Trophoblast cell (in vitro differentiated cells and primary cell): ENCODE results near the gene PAX2.

Source experiments
- DNase-seq, 2 donors: peaks; one replicate each; pipeline ENCODE4 v3.0.0-alpha.2; 2016
- H2AFZ ChIP-seq: 2 replicates; pipeline ENCODE4 v1.6.1; 2013; ENCODE audit warnings: low read length, moderate library complexity, mild to moderate bottlenecking; ENCODE audit not compliant: insufficient read depth, poor library complexity
- H2AK5ac ChIP-seq: 2 replicates; pipeline ENCODE4 v1.6.1; 2013; ENCODE audit warnings: mild to moderate bottlenecking, low read length
- H2BK120ac ChIP-seq: 2 replicates; pipeline ENCODE4 v1.6.1; 2013; ENCODE audit warnings: low read length, mild to moderate bottlenecking, moderate library complexity; ENCODE audit not compliant: insufficient read depth, poor library complexity
- H2BK12ac ChIP-seq: 2 replicates; pipeline ENCODE4 v1.6.1; 2013; ENCODE audit warnings: mild to moderate bottlenecking, low read length, moderate library complexity
- H2BK5ac ChIP-seq: 2 replicates; pipeline ENCODE4 v1.6.1; 2013; ENCODE audit warnings: low read length, low read depth, moderate library complexity, mild to moderate bottlenecking; ENCODE audit not compliant: poor library complexity
- H3K14ac ChIP-seq: 2 replicates; pipeline ENCODE4 v1.6.1; 2013; ENCODE audit warnings: mild to moderate bottlenecking, low read length
- H3K18ac ChIP-seq: 2 replicates; pipeline ENCODE4 v1.6.1; 2013; ENCODE audit warnings: mild to moderate bottlenecking, low read length
- H3K23ac ChIP-seq: 2 replicates; pipeline ENCODE4 v1.6.1; 2013; ENCODE audit warnings: low read length
- H3K27ac ChIP-seq: 2 replicates; pipeline ENCODE4 v1.5.1; 2013; ENCODE audit warnings: low read depth, mild to moderate bottlenecking, inconsistent platforms, low read length, moderate library complexity
- H3K27me3 ChIP-seq: 2 replicates; pipeline ENCODE4 v1.6.1; 2013; ENCODE audit warnings: inconsistent platforms, mild to moderate bottlenecking, low read length, moderate library complexity; ENCODE audit not compliant: insufficient read depth
- H3K36me3 ChIP-seq, 2 experiments: 1 replicate in 1 of 2; 2 replicates in 1 of 2; pipeline ENCODE4 v1.6.1; 2013; ENCODE audit warnings: low read length in 2 of 2, mild to moderate bottlenecking in 2 of 2, moderate library complexity in 1 of 2; ENCODE audit not compliant: insufficient read depth in 2 of 2, control insufficient read depth in 1 of 2
- H3K4ac ChIP-seq: 2 replicates; pipeline ENCODE4 v1.6.1; 2013; ENCODE audit warnings: low read depth, mild to moderate bottlenecking, low read length, moderate library complexity
- H3K4me1 ChIP-seq, 2 experiments: 1 replicate in 1 of 2; 2 replicates in 1 of 2; pipeline ENCODE4 v1.6.1; 2013; ENCODE audit warnings: low read length in 2 of 2, mild to moderate bottlenecking in 2 of 2, moderate library complexity in 1 of 2; ENCODE audit not compliant: insufficient read depth in 2 of 2, control insufficient read depth in 1 of 2
- H3K4me2 ChIP-seq: 2 replicates; pipeline ENCODE4 v1.6.1; 2013; ENCODE audit warnings: inconsistent platforms, mild to moderate bottlenecking, low read length, moderate library complexity
- H3K4me3 ChIP-seq: 2 replicates; pipeline ENCODE4 v1.5.1; 2013; ENCODE audit warnings: mild to moderate bottlenecking, low read depth, low read length, inconsistent platforms
- H3K79me1 ChIP-seq: one replicate; pipeline ENCODE4 v1.6.1; 2013; ENCODE audit warnings: low read length
- H3K79me2 ChIP-seq: 2 replicates; pipeline ENCODE4 v1.6.1; 2013; ENCODE audit warnings: low read length, mild to moderate bottlenecking; ENCODE audit not compliant: control insufficient read depth, insufficient read depth, poor library complexity
- H3K9ac ChIP-seq: 2 replicates; pipeline ENCODE4 v1.6.1; 2013; ENCODE audit warnings: mild to moderate bottlenecking, low read length
- H3K9me3 ChIP-seq: 2 replicates; pipeline ENCODE4 v1.6.1; 2013; ENCODE audit warnings: low read depth, mild to moderate bottlenecking, control low read depth, inconsistent platforms, low read length; ENCODE audit not compliant: insufficient read depth
- H4K12ac ChIP-seq: 2 replicates; pipeline ENCODE4 v1.6.1; 2013; ENCODE audit warnings: low read depth, mild to moderate bottlenecking, low read length, moderate library complexity
- H4K8ac ChIP-seq: 2 replicates; pipeline ENCODE4 v1.6.1; 2013; ENCODE audit warnings: low read depth, mild to moderate bottlenecking, low read length, moderate library complexity
- H4K91ac ChIP-seq: one replicate; pipeline ENCODE4 v1.6.1; 2013; ENCODE audit warnings: low read depth, mild to moderate bottlenecking, low read length, moderate library complexity
- WGBS: extraction: QIAGEN DNeasy Blood & Tissue Kit; methylation state at CpG from one replicate; pipeline ENCODE4 v1.1.7; 2013; ENCODE audit warnings: missing lambda C conversion rate; ENCODE audit not compliant: insufficient read length, insufficient coverage; ENCODE audit errors: extremely low coverage; 5-methylcytosine and 5-hydroxymethylcytosine counted together

Gene PAX2

GRCh38 chr10:100747456-100748230, 2.3 kb downstream of the PAX2 start:
- Histone ChIP-seq H3K4me2 (no peak overlapping the region), H2BK12ac (no peak overlapping the region), H3K27ac (no peak overlapping the region), H3K4me1 (no peaks in the 10 kb centered on the region), H2AK5ac (no peak overlapping the region), H2BK120ac (no peak overlapping the region), H3K79me2 (no peaks in the 10 kb centered on the region), H3K36me3 (no peaks in the 10 kb centered on the region), H3K27me3 (peaks cover 90% of the 10 kb centered on the region), H3K4me3 (no peak overlapping the region), H3K18ac (no peak overlapping the region), H3K79me1 (no peaks in the 10 kb centered on the region), H2AFZ (no peak overlapping the region), H4K8ac (no peak overlapping the region), H3K4ac (no peak overlapping the region), H3K9ac (no peak overlapping the region), H2BK5ac (no peak overlapping the region), H3K9me3 (peaks cover 6% of the 10 kb centered on the region), H4K12ac (no peak overlapping the region), H3K23ac (no peak overlapping the region), H4K91ac (no peak overlapping the region), H3K14ac (no peak overlapping the region)
- WGBS, result no CpG with 5 or more reads among the region's 57 CpGs
- DNase-seq, result no peak

GRCh38 chr10:100748231-100749058, 3.1 kb downstream of the PAX2 start:
- H3K36me3 ChIP-seq, result no peaks in the 10 kb centered on the region
- no peak overlapping the region for H3K4me2 ChIP-seq
- no peaks in the 10 kb centered on the region for H3K79me2 ChIP-seq
- H2BK12ac ChIP-seq, result no peak overlapping the region
- WGBS, result no CpG with 5 or more reads among the region's 56 CpGs
- no peak overlapping the region for H3K9ac ChIP-seq
- H4K91ac ChIP-seq, result no peak overlapping the region
- H2AK5ac ChIP-seq, result no peak overlapping the region
- no peak overlapping the region for H3K4ac ChIP-seq
- H4K12ac ChIP-seq, result no peak overlapping the region
- H2BK120ac ChIP-seq, result no peak overlapping the region
- no peaks in the 10 kb centered on the region for H3K79me1 ChIP-seq
- no peak for DNase-seq
- no peak overlapping the region for H3K27ac ChIP-seq
- no peak overlapping the region for H2BK5ac ChIP-seq
- H3K9me3 ChIP-seq, result peaks cover 6% of the 10 kb centered on the region
- no peak overlapping the region for H3K23ac ChIP-seq
- H3K27me3 ChIP-seq, result peaks cover 90% of the 10 kb centered on the region
- H3K18ac ChIP-seq, result no peak overlapping the region
- no peak overlapping the region for H4K8ac ChIP-seq
- H3K4me3 ChIP-seq, result no peak overlapping the region
- no peak overlapping the region for H2AFZ ChIP-seq
- H3K14ac ChIP-seq, result no peak overlapping the region
- no peaks in the 10 kb centered on the region for H3K4me1 ChIP-seq

- Histone ChIP-seq H3K4me2 (no peak overlapping the region), H3K9ac (no peak overlapping the region), H2AK5ac (no peak overlapping the region), H3K27me3 (peaks cover 88% of the 10 kb centered on the region), H2BK5ac (no peak overlapping the region), H2AFZ (no peak overlapping the region), H3K36me3 (no peaks in the 10 kb centered on the region), H3K23ac (no peak overlapping the region), H3K27ac (no peak overlapping the region), H3K18ac (no peak overlapping the region), H3K79me1 (no peaks in the 10 kb centered on the region), H4K91ac (no peak overlapping the region), H4K12ac (no peak overlapping the region), H3K4ac (no peak overlapping the region), H2BK120ac (no peak overlapping the region), H3K9me3 (peaks cover 2% of the 10 kb centered on the region), H4K8ac (no peak overlapping the region), H3K4me1 (no peaks in the 10 kb centered on the region), H3K79me2 (no peaks in the 10 kb centered on the region), H3K4me3 (no peak overlapping the region), H3K14ac (no peak overlapping the region), H2BK12ac (no peak overlapping the region)
- no CpG with 5 or more reads among the region's 8 CpGs for WGBS
- no peak for DNase-seq
Measured at GRCh38 chr10:100749059-100749308, 3.6 kb downstream of the PAX2 start.

DNA sequence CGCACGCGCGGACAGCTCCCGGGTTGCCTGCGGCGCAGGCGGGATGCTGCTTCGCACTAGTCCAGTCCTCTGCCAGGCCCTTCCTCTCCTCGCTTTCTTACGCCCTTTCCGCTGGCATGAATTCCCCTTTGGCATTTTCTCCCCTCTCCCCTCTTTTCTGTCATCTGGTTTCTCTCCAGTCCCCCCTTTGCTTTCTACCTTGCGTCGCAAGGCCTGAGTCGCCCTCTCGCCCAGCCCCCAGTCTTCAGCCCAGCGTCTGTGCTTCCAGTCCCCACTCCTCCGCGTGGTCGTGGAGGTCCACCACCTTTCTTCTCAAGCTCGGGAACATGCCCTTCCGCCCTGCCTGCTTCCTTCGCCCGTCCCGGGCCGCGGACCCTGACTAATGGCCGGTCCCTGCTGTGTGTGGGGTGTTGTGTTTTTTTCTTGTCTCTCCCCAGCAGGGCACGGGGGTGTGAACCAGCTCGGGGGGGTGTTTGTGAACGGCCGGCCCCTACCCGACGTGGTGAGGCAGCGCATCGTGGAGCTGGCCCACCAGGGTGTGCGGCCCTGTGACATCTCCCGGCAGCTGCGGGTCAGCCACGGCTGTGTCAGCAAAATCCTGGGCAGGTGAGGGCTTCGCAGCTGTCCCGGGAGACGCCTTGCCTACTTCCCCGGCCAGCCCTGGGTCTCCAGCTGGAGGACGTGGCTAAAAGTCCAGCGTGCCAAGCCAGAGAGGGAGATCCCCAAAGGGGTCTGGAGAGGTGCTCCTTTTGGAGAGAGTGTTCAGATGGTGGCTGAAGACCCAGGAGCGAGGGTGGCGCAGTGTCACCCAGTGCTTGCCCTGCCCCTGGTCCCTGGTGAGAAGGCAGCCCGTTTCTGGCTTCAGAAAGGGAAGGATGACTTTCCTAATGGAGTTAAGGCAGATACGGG, 4.2 kb downstream of the PAX2 start:
- no peak overlapping the region for H2AFZ ChIP-seq
- no CpG with 5 or more reads among the region's 50 CpGs for WGBS
- H3K4me2 ChIP-seq, result no peak overlapping the region
- H2BK120ac ChIP-seq, result no peak overlapping the region
- no peak overlapping the region for H3K27ac ChIP-seq
- H2BK5ac ChIP-seq, result no peak overlapping the region
- no peaks in the 10 kb centered on the region for H3K4me1 ChIP-seq
- no peak overlapping the region for H3K18ac ChIP-seq
- DNase-seq, result peak in 1 of 2 donors; percentile 16
- no peak overlapping the region for H3K14ac ChIP-seq
- H3K9ac ChIP-seq, result no peak overlapping the region
- no peak overlapping the region for H4K8ac ChIP-seq
- no peak overlapping the region for H3K23ac ChIP-seq
- peaks cover 86% of the 10 kb centered on the region for H3K27me3 ChIP-seq
- H3K36me3 ChIP-seq, result no peaks in the 10 kb centered on the region
- no peak overlapping the region for H4K91ac ChIP-seq
- H3K79me1 ChIP-seq, result no peaks in the 10 kb centered on the region
- no peak overlapping the region for H4K12ac ChIP-seq
- H3K4ac ChIP-seq, result no peak overlapping the region
- H2AK5ac ChIP-seq, result no peak overlapping the region
- no peak overlapping the region for H3K4me3 ChIP-seq
- H3K9me3 ChIP-seq, result peaks cover 2% of the 10 kb centered on the region
- no peak overlapping the region for H2BK12ac ChIP-seq
- no peaks in the 10 kb centered on the region for H3K79me2 ChIP-seq
